ENCODE data around the gene CACNA1B. TPM values are rescaled to one million over a fixed set of nuclear protein-coding genes. Genes with fewer than 3 reads are reported as not detected.

The CACNA1B gene
- total and polyA plus RNA-seq, 9 donors, result 0.01 to 3.8 (median 0.16) TPM; not detected in 1

DNA sequence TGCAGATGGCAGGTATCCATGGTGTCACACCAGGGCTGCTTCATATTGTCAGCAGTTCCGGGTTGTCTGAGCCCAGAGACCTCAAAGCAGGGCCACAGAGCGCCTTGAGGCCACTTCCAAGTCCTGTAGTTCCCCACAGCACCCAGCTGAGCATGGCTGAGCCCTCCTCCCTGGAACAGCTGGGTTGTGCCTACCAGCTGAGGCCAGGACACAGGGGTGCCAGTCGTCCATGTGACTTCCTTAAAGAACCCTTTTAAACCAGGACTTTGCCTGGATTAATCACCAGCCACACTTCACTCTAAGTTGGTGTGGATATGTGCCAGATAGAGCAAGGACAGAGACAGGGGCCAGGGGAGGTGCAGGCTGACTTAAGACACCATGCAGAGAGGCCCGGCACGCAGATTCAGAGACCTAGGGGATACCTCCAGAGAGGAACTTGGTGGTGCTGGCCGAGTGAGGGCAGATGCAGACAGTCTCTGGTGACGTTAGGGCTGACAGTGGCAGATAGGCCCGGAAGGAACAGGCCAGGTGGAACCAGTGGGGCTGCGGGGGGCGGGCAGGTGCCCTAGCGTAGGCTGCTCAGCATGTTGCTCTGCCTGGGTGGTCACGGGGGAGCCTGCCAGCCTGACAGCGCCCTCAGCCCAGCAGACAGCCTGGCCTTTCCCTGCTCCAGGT is 142.7 kb downstream of the CACNA1B start:
- TF ChIP-seq EP300 (IDR thresholded peaks at IDR 0.05) (no peak), POLR2A (IDR thresholded peaks at IDR 0.05) (no peak), CTCF (IDR thresholded peaks at IDR 0.05) (no peak)
- no peaks in the 10 kb centered on the region for H3K9me3 ChIP-seq
- H3K4me1 ChIP-seq (ENCODE audit: insufficient read depth), result no peaks in the 10 kb centered on the region
- DNase-seq, result no peak
- no peaks in the 10 kb centered on the region for H3K27me3 ChIP-seq
- no peak overlapping the region for H3K27ac ChIP-seq
- no peak overlapping the region for H3K4me3 ChIP-seq
- 73 to 79% (median 77%) methylated on average over 13 of the region's 13 CpGs for WGBS, 3 donors
- intact Hi-C loops (cut with DNase I), result no loop called here
- H3K36me3 ChIP-seq, result no peaks in the 10 kb centered on the region

DNA sequence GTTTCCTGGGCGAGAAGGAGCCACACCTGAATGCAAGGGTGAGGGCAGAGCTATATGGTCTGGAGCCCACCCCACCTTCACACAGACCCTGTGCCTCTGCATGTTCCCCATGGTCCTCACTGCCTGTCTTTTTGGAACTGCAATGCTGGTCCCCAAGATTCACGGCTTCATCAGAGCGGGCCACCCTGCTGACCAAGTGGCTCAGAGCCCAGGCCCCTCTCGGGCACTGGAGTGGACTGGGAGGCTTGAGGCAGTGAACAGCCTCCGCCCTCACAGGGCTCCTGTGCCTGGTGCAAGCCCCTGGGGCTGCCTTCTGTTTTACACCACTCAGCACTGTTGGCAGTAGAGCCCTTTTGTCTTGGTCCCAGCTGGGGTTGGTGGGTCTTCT is 143.2 kb downstream of the CACNA1B start:
- Histone ChIP-seq H3K36me3 (no peaks in the 10 kb centered on the region), H3K27ac (no peak overlapping the region), H3K9me3 (no peaks in the 10 kb centered on the region), H3K4me3 (no peak overlapping the region), H3K4me1 (ENCODE audit: insufficient read depth) (no peaks in the 10 kb centered on the region), H3K27me3 (no peaks in the 10 kb centered on the region)
- WGBS, 3 donors, result 79 to 89% (median 83%) methylated on average over 5 of the region's 5 CpGs
- no peak for DNase-seq
- TF ChIP-seq EP300 (IDR thresholded peaks at IDR 0.05) (no peak), CTCF (IDR thresholded peaks at IDR 0.05) (no peak), POLR2A (IDR thresholded peaks at IDR 0.05) (no peak)
- intact Hi-C loops (cut with DNase I), result no loop called here

GRCh38 chr9:138021251-138022056 is 143.9 kb downstream of the CACNA1B start:
- intact Hi-C loops (cut with DNase I), result no loop called here
- no peak for TF ChIP-seq POLR2A (IDR thresholded peaks at IDR 0.05)
- no peak for TF ChIP-seq EP300 (IDR thresholded peaks at IDR 0.05)
- TF ChIP-seq CTCF (IDR thresholded peaks at IDR 0.05), result no peak
- Histone ChIP-seq H3K9me3 (no peaks in the 10 kb centered on the region), H3K4me3 (no peak overlapping the region), H3K27ac (no peak overlapping the region), H3K36me3 (no peaks in the 10 kb centered on the region), H3K4me1 (ENCODE audit: insufficient read depth) (no peaks in the 10 kb centered on the region), H3K27me3 (no peaks in the 10 kb centered on the region)
- WGBS, 3 donors, result 69 to 74% (median 72%) methylated on average over 15 of the region's 15 CpGs
- no peak for DNase-seq

DNA sequence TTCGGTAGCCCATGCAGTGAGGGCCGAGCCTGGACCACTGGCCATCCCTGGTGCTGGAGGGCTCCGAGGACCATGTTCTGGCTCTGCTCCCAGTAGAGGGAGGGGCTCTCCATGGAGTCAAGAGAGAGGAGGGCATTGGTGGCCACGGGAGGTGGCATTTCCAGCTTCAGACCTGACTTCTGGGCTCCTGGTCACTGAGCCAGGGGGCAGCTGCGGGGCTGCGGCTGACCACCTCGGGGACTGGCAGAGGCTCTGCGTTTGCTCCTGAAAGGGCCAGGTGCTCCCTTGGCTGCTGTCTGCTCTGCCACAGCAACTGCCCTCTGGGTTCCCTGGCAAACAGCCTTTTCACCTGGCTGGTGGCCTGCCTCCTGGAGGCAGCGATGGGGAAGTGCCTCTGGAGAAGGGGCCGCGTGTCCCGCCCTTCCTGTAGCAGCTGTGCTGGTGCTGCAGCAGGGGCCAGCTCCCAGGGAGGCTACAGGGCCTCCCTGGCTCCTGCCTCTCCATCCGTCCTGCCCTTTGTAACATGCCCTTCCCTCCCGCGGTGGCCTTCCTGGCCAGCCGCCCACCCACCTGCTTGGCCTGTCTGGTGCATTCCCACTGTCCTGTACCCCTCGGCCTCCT is 144.6 kb downstream of the CACNA1B start:
- DNase-seq, result no peak
- intact Hi-C loops (cut with DNase I), result no loop called here
- H3K36me3 ChIP-seq, result no peaks in the 10 kb centered on the region
- H3K9me3 ChIP-seq, result no peaks in the 10 kb centered on the region
- no peaks in the 10 kb centered on the region for H3K27me3 ChIP-seq
- H3K4me3 ChIP-seq, result no peak overlapping the region
- TF ChIP-seq POLR2A (IDR thresholded peaks at IDR 0.05) (no peak), EP300 (IDR thresholded peaks at IDR 0.05) (no peak)
- H3K27ac ChIP-seq, result no peak overlapping the region
- WGBS, 3 donors, result 32 to 42% (median 34%) methylated on average over 13 to 17 of the region's 17 CpGs
- no peaks in the 10 kb centered on the region for H3K4me1 ChIP-seq (ENCODE audit: insufficient read depth)
